Measurements from ENCODE around the gene CDC42BPA. TPM values are rescaled to one million over a fixed set of nuclear protein-coding genes. Genes with fewer than 3 reads are reported as not detected.

Gene CDC42BPA
- polyA plus RNA-seq, 1 of the 3 experiments (the other 2 are of a cell fraction): 6.8 TPM

DNA sequence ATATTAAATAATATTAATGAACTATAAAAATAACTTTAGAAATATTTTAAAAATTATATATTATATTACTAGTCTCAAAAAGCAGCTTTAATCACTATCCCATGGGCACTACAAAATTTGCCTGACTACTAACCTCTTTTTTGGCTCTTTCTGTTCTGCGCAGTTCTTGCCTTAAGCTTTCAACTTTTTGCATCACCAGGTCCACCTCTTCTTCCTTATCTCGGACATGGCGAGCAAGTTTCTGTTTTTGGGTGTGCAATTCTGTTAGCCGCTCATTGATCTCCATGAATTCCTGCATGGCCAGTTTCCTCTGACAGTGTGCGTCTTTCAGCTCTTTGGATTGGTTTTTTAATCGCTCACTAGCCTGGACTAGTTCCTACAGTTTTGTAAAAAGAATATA is 205.8 kb downstream of the CDC42BPA start:
- 0 out of 2 replicates have a peak, but pooled peaks cover 10% of the 10 kb centered on the region for H3K79me2 ChIP-seq (ENCODE audit: insufficient read depth)
- TF ChIP-seq, protein P1, sequence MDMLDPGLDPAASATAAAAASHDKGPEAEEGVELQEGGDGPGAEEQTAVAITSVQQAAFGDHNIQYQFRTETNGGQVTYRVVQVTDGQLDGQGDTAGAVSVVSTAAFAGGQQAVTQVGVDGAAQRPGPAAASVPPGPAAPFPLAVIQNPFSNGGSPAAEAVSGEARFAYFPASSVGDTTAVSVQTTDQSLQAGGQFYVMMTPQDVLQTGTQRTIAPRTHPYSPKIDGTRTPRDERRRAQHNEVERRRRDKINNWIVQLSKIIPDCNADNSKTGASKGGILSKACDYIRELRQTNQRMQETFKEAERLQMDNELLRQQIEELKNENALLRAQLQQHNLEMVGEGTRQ (IDR thresholded peaks at IDR 0.05; ENCODE audit: borderline replicate concordance, low read depth, low read length): no peak
- TF ChIP-seq EP300 (IDR thresholded peaks at IDR 0.05; ENCODE audit: borderline replicate concordance in 1 of 2, low read depth in 1 of 2, low read length in 1 of 2) (no peak), MEF2A (IDR thresholded peaks at IDR 0.05; ENCODE audit: borderline replicate concordance, low read depth) (no peak), GABPA (IDR thresholded peaks at IDR 0.05; ENCODE audit: low read depth) (no peak), FOXJ3 (CRISPR knock-in tag; IDR thresholded peaks at IDR 0.05) (no peak)
- TF ChIP-seq, protein P2, sequence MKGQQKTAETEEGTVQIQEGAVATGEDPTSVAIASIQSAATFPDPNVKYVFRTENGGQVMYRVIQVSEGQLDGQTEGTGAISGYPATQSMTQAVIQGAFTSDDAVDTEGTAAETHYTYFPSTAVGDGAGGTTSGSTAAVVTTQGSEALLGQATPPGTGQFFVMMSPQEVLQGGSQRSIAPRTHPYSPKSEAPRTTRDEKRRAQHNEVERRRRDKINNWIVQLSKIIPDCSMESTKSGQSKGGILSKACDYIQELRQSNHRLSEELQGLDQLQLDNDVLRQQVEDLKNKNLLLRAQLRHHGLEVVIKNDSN (IDR thresholded peaks at IDR 0.05; ENCODE audit: borderline replicate concordance, low read depth): no peak
- TF ChIP-seq, protein P3, sequence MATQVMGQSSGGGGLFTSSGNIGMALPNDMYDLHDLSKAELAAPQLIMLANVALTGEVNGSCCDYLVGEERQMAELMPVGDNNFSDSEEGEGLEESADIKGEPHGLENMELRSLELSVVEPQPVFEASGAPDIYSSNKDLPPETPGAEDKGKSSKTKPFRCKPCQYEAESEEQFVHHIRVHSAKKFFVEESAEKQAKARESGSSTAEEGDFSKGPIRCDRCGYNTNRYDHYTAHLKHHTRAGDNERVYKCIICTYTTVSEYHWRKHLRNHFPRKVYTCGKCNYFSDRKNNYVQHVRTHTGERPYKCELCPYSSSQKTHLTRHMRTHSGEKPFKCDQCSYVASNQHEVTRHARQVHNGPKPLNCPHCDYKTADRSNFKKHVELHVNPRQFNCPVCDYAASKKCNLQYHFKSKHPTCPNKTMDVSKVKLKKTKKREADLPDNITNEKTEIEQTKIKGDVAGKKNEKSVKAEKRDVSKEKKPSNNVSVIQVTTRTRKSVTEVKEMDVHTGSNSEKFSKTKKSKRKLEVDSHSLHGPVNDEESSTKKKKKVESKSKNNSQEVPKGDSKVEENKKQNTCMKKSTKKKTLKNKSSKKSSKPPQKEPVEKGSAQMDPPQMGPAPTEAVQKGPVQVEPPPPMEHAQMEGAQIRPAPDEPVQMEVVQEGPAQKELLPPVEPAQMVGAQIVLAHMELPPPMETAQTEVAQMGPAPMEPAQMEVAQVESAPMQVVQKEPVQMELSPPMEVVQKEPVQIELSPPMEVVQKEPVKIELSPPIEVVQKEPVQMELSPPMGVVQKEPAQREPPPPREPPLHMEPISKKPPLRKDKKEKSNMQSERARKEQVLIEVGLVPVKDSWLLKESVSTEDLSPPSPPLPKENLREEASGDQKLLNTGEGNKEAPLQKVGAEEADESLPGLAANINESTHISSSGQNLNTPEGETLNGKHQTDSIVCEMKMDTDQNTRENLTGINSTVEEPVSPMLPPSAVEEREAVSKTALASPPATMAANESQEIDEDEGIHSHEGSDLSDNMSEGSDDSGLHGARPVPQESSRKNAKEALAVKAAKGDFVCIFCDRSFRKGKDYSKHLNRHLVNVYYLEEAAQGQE (IDR thresholded peaks at IDR 0.05; ENCODE audit: low read depth, low read length): no peak
- H3K4me2 ChIP-seq: no peak overlapping the region
- no peaks in the 10 kb centered on the region for H3K9me3 ChIP-seq
- ChIA-PET POLR2A (no interaction called here), CTCF (interaction anchor here (1.0 to 1.8 kb wide), 2 partner anchors 21 to 46 kb away, joined by 3 to 5 read pairs; no protein-coding TSS in a partner anchor)
- DNase-seq: no peak
- peaks cover 27 to 45% of the 10 kb centered on the region in 2 experiments for H3K36me3 ChIP-seq (replicated peaks in 1 of 2; ENCODE audit: control insufficient read depth in 1 of 2, insufficient read depth in 2 of 2, low read length in 1 of 2)
- no peaks in the 10 kb centered on the region for H4K20me1 ChIP-seq (ENCODE audit: insufficient read depth)
- H2AFZ ChIP-seq (ENCODE audit: low read depth): no peak overlapping the region
- 96% methylated on average over 6 of the region's 6 CpGs for WGBS (ENCODE audit: low lambda C conversion rate)
- H3K9ac ChIP-seq: no peak overlapping the region
- H3K4me3 ChIP-seq (ENCODE audit: low read depth in 2 of 2, low read length in 1 of 2): no peak overlapping the region
- no peaks in the 10 kb centered on the region for H3K27me3 ChIP-seq (ENCODE audit: insufficient read depth)
- no peaks in the 10 kb centered on the region for H3K9me2 ChIP-seq
- no peak overlapping the region; a peak in 1 of 4 replicates for H3K27ac ChIP-seq (ENCODE audit: low read depth in 2 of 2, low read length in 1 of 2)
- H3F3A ChIP-seq (replicated peaks; ENCODE audit: insufficient read depth): no peaks in the 10 kb centered on the region
- no peaks in the 10 kb centered on the region for H3K4me1 ChIP-seq (ENCODE audit: control insufficient read depth in 1 of 2, insufficient read depth in 2 of 2, low read depth in 1 of 2, low read length in 1 of 2)

DNA sequence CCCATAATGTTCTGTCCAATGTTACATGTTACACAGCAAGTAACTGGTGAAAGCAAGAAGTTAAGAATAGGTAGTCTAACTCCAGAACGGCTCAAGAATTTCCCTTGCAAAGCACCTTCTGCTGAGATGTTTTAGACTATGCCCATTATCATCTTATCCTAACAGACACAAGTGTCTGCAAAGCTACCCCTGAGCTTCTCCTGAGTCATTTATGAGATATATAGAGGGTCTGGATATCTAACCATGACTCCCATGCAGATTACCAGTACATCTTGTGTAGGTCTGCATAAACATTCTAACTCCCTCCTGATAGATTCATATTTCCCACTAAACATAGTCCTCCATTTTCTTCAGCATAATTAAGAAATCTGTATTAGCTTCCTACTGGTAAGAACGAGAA is 206.5 kb downstream of the CDC42BPA start:
- no peak overlapping the region for H3K27ac ChIP-seq (ENCODE audit: low read depth in 2 of 2, low read length in 1 of 2)
- no peak for DNase-seq
- ChIA-PET CTCF (no interaction called here), POLR2A (no interaction called here)
- H3K9me2 ChIP-seq: no peaks in the 10 kb centered on the region
- no peaks in the 10 kb centered on the region for H4K20me1 ChIP-seq (ENCODE audit: insufficient read depth)
- no peaks in the 10 kb centered on the region for H3F3A ChIP-seq (replicated peaks; ENCODE audit: insufficient read depth)
- H3K4me1 ChIP-seq (ENCODE audit: control insufficient read depth in 1 of 2, insufficient read depth in 2 of 2, low read depth in 1 of 2, low read length in 1 of 2): no peaks in the 10 kb centered on the region
- TF ChIP-seq GATA2 (CRISPR knock-in tag; IDR thresholded peaks at IDR 0.05) (no peak), POLR2AphosphoS5 (IDR thresholded peaks at IDR 0.05; ENCODE audit: low read depth, low read length) (no peak), EP300 (IDR thresholded peaks at IDR 0.05; ENCODE audit: borderline replicate concordance in 1 of 2, low read depth in 1 of 2, low read length in 1 of 2) (no peak), RFX5 (IDR thresholded peaks at IDR 0.05; ENCODE audit: low read length) (no peak), JUND (IDR thresholded peaks at IDR 0.05) (no peak), RXRA (IDR thresholded peaks at IDR 0.05; ENCODE audit: borderline replicate concordance, low read depth) (no peak)
- TF ChIP-seq, protein P3 (IDR thresholded peaks at IDR 0.05; ENCODE audit: low read depth, low read length): no peak
- TF ChIP-seq, protein P4, sequence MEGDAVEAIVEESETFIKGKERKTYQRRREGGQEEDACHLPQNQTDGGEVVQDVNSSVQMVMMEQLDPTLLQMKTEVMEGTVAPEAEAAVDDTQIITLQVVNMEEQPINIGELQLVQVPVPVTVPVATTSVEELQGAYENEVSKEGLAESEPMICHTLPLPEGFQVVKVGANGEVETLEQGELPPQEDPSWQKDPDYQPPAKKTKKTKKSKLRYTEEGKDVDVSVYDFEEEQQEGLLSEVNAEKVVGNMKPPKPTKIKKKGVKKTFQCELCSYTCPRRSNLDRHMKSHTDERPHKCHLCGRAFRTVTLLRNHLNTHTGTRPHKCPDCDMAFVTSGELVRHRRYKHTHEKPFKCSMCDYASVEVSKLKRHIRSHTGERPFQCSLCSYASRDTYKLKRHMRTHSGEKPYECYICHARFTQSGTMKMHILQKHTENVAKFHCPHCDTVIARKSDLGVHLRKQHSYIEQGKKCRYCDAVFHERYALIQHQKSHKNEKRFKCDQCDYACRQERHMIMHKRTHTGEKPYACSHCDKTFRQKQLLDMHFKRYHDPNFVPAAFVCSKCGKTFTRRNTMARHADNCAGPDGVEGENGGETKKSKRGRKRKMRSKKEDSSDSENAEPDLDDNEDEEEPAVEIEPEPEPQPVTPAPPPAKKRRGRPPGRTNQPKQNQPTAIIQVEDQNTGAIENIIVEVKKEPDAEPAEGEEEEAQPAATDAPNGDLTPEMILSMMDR (IDR thresholded peaks at IDR 0.05): no peak
- TF ChIP-seq, protein P1 (IDR thresholded peaks at IDR 0.05; ENCODE audit: borderline replicate concordance, low read depth, low read length): no peak
- no peaks in the 10 kb centered on the region for H3K27me3 ChIP-seq (ENCODE audit: insufficient read depth)
- no peak overlapping the region for H3K9ac ChIP-seq
- H3K4me3 ChIP-seq (ENCODE audit: low read depth in 2 of 2, low read length in 1 of 2): no peak overlapping the region
- H3K4me2 ChIP-seq: no peak overlapping the region
- H2AFZ ChIP-seq (ENCODE audit: low read depth): no peak overlapping the region
- 0 out of 2 replicates have a peak, but pooled peaks cover 10% of the 10 kb centered on the region for H3K79me2 ChIP-seq (ENCODE audit: insufficient read depth)
- H3K36me3 ChIP-seq (replicated peaks in 1 of 2; ENCODE audit: control insufficient read depth in 1 of 2, insufficient read depth in 2 of 2, low read length in 1 of 2): peaks cover 31 to 46% of the 10 kb centered on the region in 2 experiments
- 78% methylated on average over 2 of the region's 2 CpGs for WGBS (ENCODE audit: low lambda C conversion rate)
- H3K9me3 ChIP-seq: no peaks in the 10 kb centered on the region
